Chondrocyte (in vitro differentiated cells): ENCODE data around the gene NARS2. TPM values are rescaled to one million over a fixed set of nuclear protein-coding genes. Genes with fewer than 3 reads are reported as not detected.
"Not testable (repeated sequence)": the region's sequence is repeated elsewhere in the genome, so short reads cannot be mapped to it uniquely, and the experiment has no call there.

Source experiments
- DNase-seq: peaks from one replicate; pipeline ENCODE4 v3.0.0; 2021; ENCODE audit warnings: mixed read lengths, low spot score
- H3K27ac Mint-ChIP-seq: one replicate; pipeline ENCODE4 v1.8.0; 2021; ENCODE audit warnings: mild to moderate bottlenecking, moderate library complexity, mixed read lengths; ENCODE audit not compliant: unreplicated experiment
- H3K27me3 Mint-ChIP-seq: 2 replicates; pipeline ENCODE4 v1.8.0; 2021; ENCODE audit warnings: low read depth, mixed read lengths
- H3K36me3 Mint-ChIP-seq: 2 replicates; pipeline ENCODE4 v1.8.0; 2021; ENCODE audit warnings: low read depth, mixed read lengths
- H3K4me1 Mint-ChIP-seq: 2 replicates; pipeline ENCODE4 v1.8.0; 2021; ENCODE audit warnings: low read depth, mild to moderate bottlenecking, mixed read lengths
- H3K4me3 Mint-ChIP-seq: one replicate; pipeline ENCODE4 v1.8.0; 2021; ENCODE audit warnings: mild to moderate bottlenecking, moderate library complexity, mixed read lengths; ENCODE audit not compliant: unreplicated experiment
- H3K9me3 Mint-ChIP-seq: 2 replicates; pipeline ENCODE4 v1.8.0; 2021; ENCODE audit warnings: low read depth, mixed read lengths
- total RNA-seq: library from RNA; stranded (reverse); gene quantifications from 3 replicates; pipeline ENCODE4 v1.2.1, GENCODE V29; 2021
- TF ChIP-seq, protein P1 (sequence below): fragments of 200-600 bp; sonication (generic); IDR thresholded peaks from 2 replicates; pipeline ENCODE4 v1.5.0; 2021; ENCODE audit warnings: antibody characterized with exemption, mild to moderate bottlenecking, moderate library complexity

NARS2 gene
- total RNA-seq, 1 donor from 2014 or later, result 12.4 TPM

DNA sequence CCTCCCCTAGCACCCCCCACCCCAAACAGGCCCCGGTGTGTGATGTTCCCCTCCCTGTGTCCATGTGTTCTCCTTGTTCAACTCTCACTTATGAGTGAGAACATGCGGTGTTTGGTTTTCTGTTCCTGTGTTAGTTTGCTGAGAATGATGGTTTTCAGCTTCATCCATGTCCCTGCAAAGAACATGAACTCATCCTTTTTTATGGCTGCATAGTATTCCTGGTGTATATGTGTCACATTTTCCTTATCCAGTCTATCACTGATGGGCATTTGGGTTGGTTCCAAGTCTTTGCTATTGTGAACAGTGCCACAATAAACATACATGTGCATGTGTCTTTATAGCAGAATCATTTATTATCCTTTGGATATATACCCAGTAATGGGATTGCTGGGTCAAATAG lies 22.9 kb upstream of the NARS2 start:
- peaks cover 27% of the 10 kb centered on the region for H3K27me3 Mint-ChIP-seq
- not testable (repeated sequence) for H3K4me3 Mint-ChIP-seq, H3K27ac Mint-ChIP-seq, H3K9me3 Mint-ChIP-seq, H3K4me1 Mint-ChIP-seq, DNase-seq, H3K36me3 Mint-ChIP-seq

DNA sequence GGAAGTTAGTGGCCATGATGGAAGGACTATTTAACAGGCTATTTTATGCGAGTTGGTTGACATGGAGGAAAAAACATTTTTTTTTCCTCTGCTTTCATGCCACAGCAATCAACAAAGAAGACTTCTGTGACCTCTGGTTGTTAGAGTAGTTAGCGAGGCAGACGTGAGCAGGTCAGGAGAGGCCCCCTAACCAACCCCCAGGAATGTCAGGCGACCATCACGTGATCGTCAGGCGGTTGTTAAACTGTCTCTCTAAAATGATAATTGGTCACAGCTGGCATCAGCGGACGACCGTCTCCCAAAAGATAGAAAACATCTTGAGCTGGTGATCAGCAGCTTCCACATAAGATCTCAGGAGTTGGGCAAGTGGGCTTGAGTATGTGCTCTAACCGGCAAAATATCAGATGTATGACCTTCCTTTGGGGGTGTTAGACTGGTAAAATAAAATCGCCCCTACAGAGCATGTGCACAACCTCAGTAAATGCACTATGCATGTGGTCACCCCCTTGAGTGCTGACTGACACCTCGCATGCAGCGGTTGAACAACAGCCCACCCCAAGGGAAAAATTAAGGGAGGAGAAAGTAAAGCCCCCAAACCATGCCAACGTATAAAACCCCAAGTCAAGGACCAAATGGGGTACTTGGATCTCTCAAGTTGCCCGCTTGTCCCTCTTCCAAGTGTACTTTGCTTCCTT lies 20.9 kb upstream of the NARS2 start:
- no peaks in the 10 kb centered on the region for H3K36me3 Mint-ChIP-seq
- H3K27me3 Mint-ChIP-seq, result peaks cover 7% of the 10 kb centered on the region
- H3K4me3 Mint-ChIP-seq, result no peak overlapping the region
- peaks cover 6% of the 10 kb centered on the region for H3K4me1 Mint-ChIP-seq
- H3K27ac Mint-ChIP-seq, result no peak overlapping the region
- no peak for DNase-seq
- H3K9me3 Mint-ChIP-seq, result no peaks in the 10 kb centered on the region
- TF ChIP-seq, protein P1, sequence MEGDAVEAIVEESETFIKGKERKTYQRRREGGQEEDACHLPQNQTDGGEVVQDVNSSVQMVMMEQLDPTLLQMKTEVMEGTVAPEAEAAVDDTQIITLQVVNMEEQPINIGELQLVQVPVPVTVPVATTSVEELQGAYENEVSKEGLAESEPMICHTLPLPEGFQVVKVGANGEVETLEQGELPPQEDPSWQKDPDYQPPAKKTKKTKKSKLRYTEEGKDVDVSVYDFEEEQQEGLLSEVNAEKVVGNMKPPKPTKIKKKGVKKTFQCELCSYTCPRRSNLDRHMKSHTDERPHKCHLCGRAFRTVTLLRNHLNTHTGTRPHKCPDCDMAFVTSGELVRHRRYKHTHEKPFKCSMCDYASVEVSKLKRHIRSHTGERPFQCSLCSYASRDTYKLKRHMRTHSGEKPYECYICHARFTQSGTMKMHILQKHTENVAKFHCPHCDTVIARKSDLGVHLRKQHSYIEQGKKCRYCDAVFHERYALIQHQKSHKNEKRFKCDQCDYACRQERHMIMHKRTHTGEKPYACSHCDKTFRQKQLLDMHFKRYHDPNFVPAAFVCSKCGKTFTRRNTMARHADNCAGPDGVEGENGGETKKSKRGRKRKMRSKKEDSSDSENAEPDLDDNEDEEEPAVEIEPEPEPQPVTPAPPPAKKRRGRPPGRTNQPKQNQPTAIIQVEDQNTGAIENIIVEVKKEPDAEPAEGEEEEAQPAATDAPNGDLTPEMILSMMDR, result no peak

DNA sequence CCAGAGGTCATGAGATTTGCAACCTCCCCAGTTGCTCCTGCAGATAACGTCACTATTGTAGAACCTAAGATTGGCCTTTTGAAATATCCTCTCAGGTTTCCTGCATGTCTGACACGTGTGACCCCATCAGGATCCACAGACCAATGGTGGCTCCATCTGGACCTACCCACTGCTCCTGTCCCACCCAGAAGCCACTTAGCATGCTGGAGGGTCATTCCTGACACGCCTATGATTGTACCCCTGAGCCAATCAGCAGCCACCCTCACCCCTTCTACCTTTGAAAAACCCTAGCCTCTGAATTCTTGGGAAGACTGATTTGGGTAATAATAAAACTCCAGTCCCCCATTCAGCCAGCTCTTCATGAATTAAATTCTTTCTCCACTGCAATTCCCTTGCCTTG lies 20.1 kb upstream of the NARS2 start:
- Mint-ChIP-seq H3K4me3 (no peak overlapping the region), H3K9me3 (no peaks in the 10 kb centered on the region), H3K36me3 (no peaks in the 10 kb centered on the region), H3K27me3 (no peaks in the 10 kb centered on the region), H3K4me1 (peaks cover 6% of the 10 kb centered on the region), H3K27ac (no peak overlapping the region)
- no peak for DNase-seq
- TF ChIP-seq, protein P1, result no peak

DNA sequence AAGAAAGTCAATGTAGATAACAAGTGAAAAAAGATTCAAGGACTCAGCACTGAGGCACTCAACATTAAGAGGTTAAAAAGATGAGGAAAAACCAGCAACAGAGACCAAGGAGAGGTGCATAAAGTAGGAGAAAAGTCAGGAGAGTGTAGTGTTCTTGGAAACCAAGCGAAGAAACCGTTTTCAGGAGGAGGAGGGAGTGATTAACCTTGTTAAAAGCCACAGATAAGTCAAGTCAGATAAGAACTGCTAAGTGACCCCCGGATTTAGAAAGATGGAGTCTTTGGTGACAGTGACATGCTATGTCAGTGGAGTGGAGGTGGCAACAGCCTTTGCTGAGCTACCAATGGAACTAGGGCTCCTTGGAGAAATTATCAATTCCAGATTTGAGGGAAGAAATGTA lies 13.9 kb upstream of the NARS2 start:
- TF ChIP-seq, protein P1, result no peak
- H3K4me3 Mint-ChIP-seq, result no peak overlapping the region
- H3K27me3 Mint-ChIP-seq, result peaks cover 13% of the 10 kb centered on the region
- peaks cover 9% of the 10 kb centered on the region for H3K36me3 Mint-ChIP-seq
- no peak overlapping the region for H3K27ac Mint-ChIP-seq
- H3K9me3 Mint-ChIP-seq, result peaks cover 15% of the 10 kb centered on the region
- DNase-seq, result no peak
- H3K4me1 Mint-ChIP-seq, result no peaks in the 10 kb centered on the region

DNA sequence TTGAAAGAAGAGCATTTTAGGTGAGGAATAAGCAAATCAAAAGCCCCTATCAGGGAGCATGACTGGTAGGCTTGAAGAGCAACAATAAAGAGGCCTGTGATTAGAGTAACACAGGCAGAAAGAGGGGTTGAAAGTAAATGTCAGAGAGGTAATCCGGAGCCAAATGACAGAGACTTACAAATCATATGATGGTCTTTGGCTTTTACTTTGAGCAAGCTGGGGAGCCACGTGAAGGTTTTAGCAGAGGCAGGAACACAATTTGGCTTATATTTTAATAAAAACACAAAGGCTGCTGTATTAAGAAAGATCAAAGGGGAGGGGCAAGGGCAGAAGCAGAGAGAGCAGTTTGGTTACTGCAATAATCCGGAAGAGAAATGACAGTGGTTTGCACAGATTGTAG lies 12.8 kb upstream of the NARS2 start:
- H3K27me3 Mint-ChIP-seq, result peaks cover 13% of the 10 kb centered on the region
- H3K4me3 Mint-ChIP-seq, result no peak overlapping the region
- H3K4me1 Mint-ChIP-seq, result no peaks in the 10 kb centered on the region
- DNase-seq, result no peak
- TF ChIP-seq, protein P1, result no peak
- peaks cover 9% of the 10 kb centered on the region for H3K36me3 Mint-ChIP-seq
- H3K9me3 Mint-ChIP-seq, result peaks cover 24% of the 10 kb centered on the region
- no peak overlapping the region for H3K27ac Mint-ChIP-seq

DNA sequence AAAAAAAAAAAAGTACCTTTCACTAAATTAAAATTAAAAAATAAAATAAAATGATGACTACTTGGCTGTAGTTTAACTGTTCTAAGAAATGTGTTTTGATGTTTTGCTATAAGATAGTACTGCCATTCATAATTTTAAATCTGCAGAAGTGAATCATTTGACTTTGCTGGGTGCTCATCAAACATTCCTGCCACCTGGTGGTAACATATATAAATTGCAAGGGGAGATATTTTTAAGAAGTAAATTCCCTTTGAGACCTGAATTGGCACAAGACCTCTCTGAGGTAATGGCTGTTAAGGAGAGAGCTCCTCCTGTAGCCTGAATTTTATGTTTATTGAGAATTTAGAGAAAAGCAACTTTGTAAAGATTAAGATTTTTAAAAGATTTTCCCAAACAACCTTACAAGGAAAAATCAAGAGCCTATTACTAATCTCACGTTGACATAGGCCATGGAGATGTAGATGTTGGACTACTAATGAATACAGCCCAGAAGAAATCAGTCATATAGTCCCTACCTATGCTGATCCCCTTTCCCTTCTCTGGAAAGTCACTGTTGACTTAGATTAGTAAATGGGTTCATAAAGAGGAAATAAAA lies 11.9 kb upstream of the NARS2 start:
- no peak for DNase-seq
- TF ChIP-seq, protein P1, result peak; percentile 74

More for the DNA sequence above, 11.9 kb upstream of the NARS2 start:
- no peaks in the 10 kb centered on the region for H3K4me1 Mint-ChIP-seq
- H3K27me3 Mint-ChIP-seq, result peaks cover 13% of the 10 kb centered on the region
- H3K4me3 Mint-ChIP-seq, result no peak overlapping the region
- H3K27ac Mint-ChIP-seq, result no peak overlapping the region
- peaks cover 25% of the 10 kb centered on the region for H3K9me3 Mint-ChIP-seq
- H3K36me3 Mint-ChIP-seq, result peaks cover 9% of the 10 kb centered on the region
